Esophagus (tissue), 2 donors: ENCODE measurements around the gene SMIM28. TPM values are rescaled to one million over a fixed set of nuclear protein-coding genes. Genes with fewer than 3 reads are reported as not detected.

Experiments
- H3K27ac ChIP-seq, 2 donors: one replicate each; pipeline ENCODE4 v1.5.1; 2013; ENCODE audit warnings: low read depth in 2 of 2, mild to moderate bottlenecking in 2 of 2, inconsistent platforms in 1 of 2, low read length in 1 of 2, moderate library complexity in 1 of 2
- H3K27me3 ChIP-seq, 2 donors: one replicate each; pipeline ENCODE4 v1.6.1; 2013; ENCODE audit warnings: low read length in 2 of 2, control low read depth in 1 of 2, mild to moderate bottlenecking in 1 of 2; ENCODE audit not compliant: insufficient read depth in 2 of 2, control insufficient read depth in 1 of 2
- H3K36me3 ChIP-seq, 2 donors: one replicate each; pipeline ENCODE4 v1.6.1; 2013; ENCODE audit warnings: low read length in 1 of 2; ENCODE audit not compliant: control insufficient read depth in 2 of 2, insufficient read depth in 2 of 2
- H3K4me1 ChIP-seq, 2 donors: one replicate each; pipeline ENCODE4 v1.6.1; 2013; ENCODE audit warnings: low read length in 1 of 2; ENCODE audit not compliant: control insufficient read depth in 2 of 2, insufficient read depth in 2 of 2
- H3K4me3 ChIP-seq, 2 donors: one replicate each; pipeline ENCODE4 v1.5.1; 2013; ENCODE audit warnings: low read length in 2 of 2, mild to moderate bottlenecking in 2 of 2, low read depth in 1 of 2, moderate library complexity in 1 of 2
- H3K9me3 ChIP-seq, 2 donors: one replicate each; pipeline ENCODE4 v1.6.1; 2013; ENCODE audit warnings: mild to moderate bottlenecking in 2 of 2, low read depth in 1 of 2, low read length in 1 of 2, moderate library complexity in 1 of 2; ENCODE audit not compliant: control insufficient read depth in 2 of 2, insufficient read depth in 1 of 2
- WGBS, 2 donors: extraction: QIAGEN DNeasy Blood & Tissue Kit; methylation state at CpG; one replicate each; pipeline ENCODE4 v1.1.7; 2013; 5-methylcytosine and 5-hydroxymethylcytosine counted together
- polyA plus RNA-seq, 2 donors: library from polyadenylated mRNA; stranded (reverse); fragments of 200-250 nt; gene quantifications; one replicate each; pipeline ENCODE4 v1.2.3, GENCODE V29; 2013
- donor health status: healthy with polysubstance abuse.
- donor health status: Bipolar disorder and iron deficiency.

SMIM28 gene
- polyA plus RNA-seq = not detected

- Histone ChIP-seq H3K4me1 (no peaks in the 10 kb centered on the region), H3K9me3 (no peaks in the 10 kb centered on the region), H3K4me3 (no peak within 1 kb of the TSS), H3K36me3 (no peaks in the 10 kb centered on the region), H3K27me3 (no peaks in the 10 kb centered on the region), H3K27ac (no peak within 1 kb of the TSS)
- WGBS, 2 donors = 84% methylated on average over 6 of the region's 6 CpGs
These were observed at the start of gene SMIM28 for GRCh38 chr6:138377844-138378243. SMIM28 (plus strand) TSS chr6:138377905; CDS start chr6:138378073, 168 bp downstream.

DNA sequence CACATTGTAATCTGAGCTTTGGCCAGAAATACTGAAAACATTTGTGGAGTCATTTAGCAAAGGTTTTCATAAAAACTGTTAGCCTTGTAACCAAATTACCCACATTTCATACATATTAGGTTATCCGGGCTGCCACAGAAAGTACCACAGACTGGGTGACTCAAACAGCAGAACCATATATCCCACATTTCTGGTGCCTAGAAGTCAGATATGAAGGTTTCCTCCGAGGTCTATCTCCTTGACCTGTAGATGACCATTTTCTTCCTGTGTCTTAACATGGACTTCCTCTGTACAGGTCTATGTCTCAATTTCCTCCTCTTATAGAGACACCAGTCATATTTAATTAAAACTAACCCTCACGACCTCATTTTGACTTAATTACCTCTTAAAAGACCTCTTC is 49.5 kb upstream of the SMIM28 start:
- H3K27me3 ChIP-seq = no peaks in the 10 kb centered on the region
- H3K4me1 ChIP-seq = no peaks in the 10 kb centered on the region
- H3K4me3 ChIP-seq = no peak overlapping the region
- H3K36me3 ChIP-seq = peaks cover 0 to 2% of the 10 kb centered on the region in 2 donors
- no peaks in the 10 kb centered on the region for H3K9me3 ChIP-seq
- no peak overlapping the region for H3K27ac ChIP-seq
- 69 to 77% methylated on average over 3 of the region's 3 CpGs for whole genome bisulfite sequencing, 2 donors

GRCh38 chr6:138330763-138331162 is 46.9 kb upstream of the SMIM28 start:
- no peaks in the 10 kb centered on the region for H3K36me3 ChIP-seq
- no peaks in the 10 kb centered on the region for H3K27me3 ChIP-seq
- H3K27ac ChIP-seq = no peak overlapping the region
- no peak overlapping the region for H3K4me3 ChIP-seq
- 89 to 95% methylated on average over 1 of the region's 1 CpG for WGBS, 2 donors
- H3K4me1 ChIP-seq = no peaks in the 10 kb centered on the region
- H3K9me3 ChIP-seq = no peaks in the 10 kb centered on the region

DNA sequence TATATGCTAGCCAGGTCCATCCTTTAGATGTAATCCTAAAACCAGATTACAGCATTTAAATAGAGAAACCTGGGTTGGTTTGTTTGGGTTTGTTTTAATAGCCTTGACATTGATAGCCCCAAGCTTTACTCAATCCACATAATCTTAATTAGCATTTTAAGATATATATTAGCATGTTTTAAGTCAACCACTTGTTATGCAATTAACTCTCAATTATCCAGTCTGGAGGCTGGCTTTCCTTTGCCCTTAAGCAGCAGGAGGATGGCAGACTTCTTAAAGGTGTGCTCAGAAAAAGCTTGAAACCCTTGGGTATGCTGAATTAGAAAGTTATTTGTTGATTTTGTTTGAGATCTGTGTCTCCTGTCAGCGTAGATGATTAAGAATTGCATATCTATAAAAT is 46.3 kb upstream of the SMIM28 start:
- WGBS, 2 donors = 68 to 79% methylated on average over 1 of the region's 1 CpG
- Histone ChIP-seq H3K9me3 (no peaks in the 10 kb centered on the region), H3K36me3 (no peaks in the 10 kb centered on the region), H3K4me1 (no peaks in the 10 kb centered on the region), H3K4me3 (no peak overlapping the region), H3K27ac (no peak overlapping the region), H3K27me3 (no peaks in the 10 kb centered on the region)

- Histone ChIP-seq H3K27me3 (no peaks in the 10 kb centered on the region), H3K36me3 (no peaks in the 10 kb centered on the region), H3K9me3 (no peaks in the 10 kb centered on the region), H3K4me1 (no peaks in the 10 kb centered on the region), H3K4me3 (no peak overlapping the region), H3K27ac (no peak overlapping the region)
- WGBS, 2 donors = 67 to 69% methylated on average over 2 of the region's 2 CpGs
These were observed 45.7 kb upstream of the SMIM28 start for GRCh38 chr6:138331984-138332383.

DNA sequence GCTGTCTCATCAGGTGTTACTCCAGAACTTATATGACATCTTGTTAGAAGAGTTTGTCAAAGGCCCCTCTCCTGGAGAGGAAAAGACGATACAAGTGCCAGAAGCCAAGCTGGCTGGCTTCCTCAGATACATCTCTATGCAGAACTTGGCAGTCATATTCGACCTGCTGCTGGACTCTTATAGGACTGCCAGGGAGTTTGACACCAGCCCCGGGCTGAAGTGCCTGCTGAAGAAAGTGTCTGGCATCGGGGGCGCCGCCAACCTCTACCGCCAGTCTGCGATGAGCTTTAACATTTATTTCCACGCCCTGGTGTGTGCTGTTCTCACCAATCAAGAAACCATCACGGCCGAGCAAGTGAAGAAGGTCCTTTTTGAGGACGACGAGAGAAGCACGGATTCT is 43.7 kb upstream of the SMIM28 start:
- WGBS, 2 donors = 91 to 93% methylated on average over 14 of the region's 14 CpGs
- H3K9me3 ChIP-seq = no peaks in the 10 kb centered on the region
- no peaks in the 10 kb centered on the region for H3K4me1 ChIP-seq
- H3K27ac ChIP-seq = no peak overlapping the region
- H3K36me3 ChIP-seq = no peaks in the 10 kb centered on the region
- no peaks in the 10 kb centered on the region for H3K27me3 ChIP-seq
- H3K4me3 ChIP-seq = no peak overlapping the region

DNA sequence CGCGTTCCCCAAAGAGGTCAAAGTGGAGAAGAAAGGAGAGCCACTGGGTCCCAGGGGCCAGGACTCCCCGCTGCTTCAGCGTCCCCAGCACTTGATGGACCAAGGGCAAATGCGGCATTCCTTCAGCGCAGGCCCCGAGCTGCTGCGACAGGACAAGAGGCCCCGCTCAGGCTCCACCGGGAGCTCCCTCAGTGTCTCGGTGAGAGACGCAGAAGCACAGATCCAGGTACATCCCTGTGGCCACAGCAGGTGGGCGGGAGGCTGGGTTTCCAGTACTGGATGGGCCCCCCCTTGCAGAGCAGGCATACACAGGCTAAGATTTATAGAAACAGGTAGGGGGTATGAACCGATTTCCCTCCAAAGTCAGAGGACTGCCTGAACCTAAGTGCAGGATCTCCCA is 42.7 kb upstream of the SMIM28 start:
- Histone ChIP-seq H3K9me3 (no peaks in the 10 kb centered on the region), H3K27ac (no peak overlapping the region), H3K27me3 (no peaks in the 10 kb centered on the region), H3K36me3 (no peaks in the 10 kb centered on the region), H3K4me3 (no peak overlapping the region), H3K4me1 (no peaks in the 10 kb centered on the region)
- WGBS, 2 donors = 94 to 95% methylated on average over 13 to 14 of the region's 14 CpGs

- no peaks in the 10 kb centered on the region for H3K9me3 ChIP-seq
- 89 to 96% methylated on average over 8 of the region's 8 CpGs for WGBS, 2 donors
These were observed 41.5 kb upstream of the SMIM28 start for GRCh38 chr6:138336221-138336620.

GRCh38 chr6:138337076-138337475 is 40.6 kb upstream of the SMIM28 start:
- Histone ChIP-seq H3K9me3 (no peaks in the 10 kb centered on the region), H3K36me3 (no peaks in the 10 kb centered on the region)
- 93 to 98% methylated on average over 4 of the region's 4 CpGs for WGBS, 2 donors

More at GRCh38 chr6:138336221-138336620, 41.5 kb upstream of the SMIM28 start:
- Histone ChIP-seq H3K4me3 (no peak overlapping the region), H3K36me3 (no peaks in the 10 kb centered on the region), H3K4me1 (no peaks in the 10 kb centered on the region), H3K27ac (no peak overlapping the region), H3K27me3 (no peaks in the 10 kb centered on the region)

GRCh38 chr6:138339024-138339423 is 38.7 kb upstream of the SMIM28 start:
- Histone ChIP-seq H3K36me3 (no peaks in the 10 kb centered on the region), H3K4me1 (no peaks in the 10 kb centered on the region), H3K9me3 (no peaks in the 10 kb centered on the region), H3K27me3 (no peaks in the 10 kb centered on the region), H3K27ac (no peak overlapping the region), H3K4me3 (no peak overlapping the region)
- 61 to 74% methylated on average over 1 of the region's 1 CpG for WGBS, 2 donors

More at GRCh38 chr6:138337076-138337475, 40.6 kb upstream of the SMIM28 start:
- Histone ChIP-seq H3K4me1 (no peaks in the 10 kb centered on the region), H3K4me3 (no peak overlapping the region), H3K27me3 (no peaks in the 10 kb centered on the region), H3K27ac (no peak overlapping the region)
